Osteoblast (primary cell): ENCODE data around the gene LRRC52. TPM values are rescaled to one million over a fixed set of nuclear protein-coding genes. Genes with fewer than 3 reads are reported as not detected.

Source experiments
- DNase-seq: peaks from one replicate; pipeline ENCODE4 v3.0.0; 2011; ENCODE audit warnings: low spot score, mixed read lengths; ENCODE audit not compliant: insufficient read length; ENCODE audit errors: missing footprints
- H2AFZ ChIP-seq: 2 replicates; pipeline ENCODE4 v1.6.0; 2011; ENCODE audit warnings: mild to moderate bottlenecking, low read length
- H3K27ac ChIP-seq: 2 replicates; pipeline ENCODE4 v1.5.1; 2011; ENCODE audit warnings: mild to moderate bottlenecking, low read depth, low read length, moderate library complexity
- H3K27me3 ChIP-seq: 2 replicates; pipeline ENCODE4 v1.6.0; 2012; ENCODE audit warnings: mild to moderate bottlenecking, control low read depth, inconsistent platforms, low read length, moderate library complexity; ENCODE audit not compliant: insufficient read depth
- H3K36me3 ChIP-seq: 2 replicates; pipeline ENCODE4 v1.5.1; 2011; ENCODE audit warnings: mild to moderate bottlenecking, low read length, control low read depth, moderate library complexity; ENCODE audit not compliant: insufficient read depth
- H3K4me1 ChIP-seq: 2 replicates; pipeline ENCODE4 v1.5.1; 2011; ENCODE audit warnings: mild to moderate bottlenecking, low read length, control low read depth, moderate library complexity; ENCODE audit not compliant: insufficient read depth
- H3K4me2 ChIP-seq: 2 replicates; pipeline ENCODE4 v1.6.0; 2011; ENCODE audit warnings: mild to moderate bottlenecking, low read length; ENCODE audit not compliant: insufficient read depth
- H3K4me3 ChIP-seq: fragments of 200-600 bp; sonication (generic); 3 replicates; pipeline ENCODE4 v1.5.1; 2012; ENCODE audit warnings: mild to moderate bottlenecking, low read length, inconsistent platforms; ENCODE audit not compliant: insufficient read depth
- H3K79me2 ChIP-seq: 2 replicates; pipeline ENCODE4 v1.6.0; 2012; ENCODE audit warnings: mild to moderate bottlenecking, low read length, control low read depth, inconsistent platforms; ENCODE audit not compliant: insufficient read depth
- H3K9me3 ChIP-seq: 2 replicates; pipeline ENCODE4 v1.5.1; 2011; ENCODE audit warnings: low read depth, low read length, control low read depth
- H4K20me1 ChIP-seq: 2 replicates; pipeline ENCODE4 v1.6.0; 2012; ENCODE audit warnings: mild to moderate bottlenecking, low read length, control low read depth; ENCODE audit not compliant: insufficient read depth
- CTCF ChIP-seq: IDR thresholded peaks from 2 replicates; pipeline ENCODE4 v1.5.1; 2011; ENCODE audit warnings: mild to moderate bottlenecking, low read depth, low read length, moderate library complexity; ENCODE audit errors: extremely low read depth
- total RNA-seq: library from RNA; depleted of rRNA; stranded (reverse); fragments of >200 nt; gene quantifications from 2 replicates; pipeline ENCODE4 v1.2.3, GENCODE V29; 2012

Gene LRRC52
- not detected in 2 replicates for total RNA-seq

GRCh38 chr1:165543532-165544438 lies at the start of gene LRRC52:
Gene LRRC52 (plus strand): TSS chr1:165544000. CDS start chr1:165544297, 297 bp downstream.
- Histone ChIP-seq H3K4me1 (no peaks in the 10 kb centered on the region), H3K9me3 (no peaks in the 10 kb centered on the region), H3K27ac (no peak within 1 kb of the TSS), H4K20me1 (no peaks in the 10 kb centered on the region), H3K27me3 (no peaks in the 10 kb centered on the region), H2AFZ (no peak within 1 kb of the TSS), H3K36me3 (no peaks in the 10 kb centered on the region), H3K4me3 (no peak within 1 kb of the TSS), H3K79me2 (no peaks in the 10 kb centered on the region), H3K4me2 (no peak within 1 kb of the TSS)
- no peak for DNase-seq
- TF ChIP-seq CTCF, result no peak

GRCh38 chr1:165494949-165495857 lies 48.6 kb upstream of the LRRC52 start:
- Histone ChIP-seq H3K4me1 (no peaks in the 10 kb centered on the region), H3K27me3 (no peaks in the 10 kb centered on the region), H3K4me3 (no peak overlapping the region), H4K20me1 (no peaks in the 10 kb centered on the region), H2AFZ (no peak overlapping the region), H3K4me2 (no peak overlapping the region), H3K27ac (no peak overlapping the region), H3K9me3 (no peaks in the 10 kb centered on the region), H3K79me2 (no peaks in the 10 kb centered on the region), H3K36me3 (no peaks in the 10 kb centered on the region)
- no peak for TF ChIP-seq CTCF
- DNase-seq, result no peak

- H2AFZ ChIP-seq, result no peak overlapping the region
- no peak for TF ChIP-seq CTCF
- H3K79me2 ChIP-seq, result no peaks in the 10 kb centered on the region
- H3K27ac ChIP-seq, result no peak overlapping the region
- H4K20me1 ChIP-seq, result no peaks in the 10 kb centered on the region
- H3K4me1 ChIP-seq, result no peaks in the 10 kb centered on the region
- no peaks in the 10 kb centered on the region for H3K9me3 ChIP-seq
- no peaks in the 10 kb centered on the region for H3K27me3 ChIP-seq
- no peak overlapping the region for H3K4me2 ChIP-seq
- H3K36me3 ChIP-seq, result no peaks in the 10 kb centered on the region
- H3K4me3 ChIP-seq, result no peak overlapping the region
- DNase-seq, result no peak
Observed at GRCh38 chr1:165495858-165496205, 48.0 kb upstream of the LRRC52 start.

- Histone ChIP-seq H3K4me1 (no peaks in the 10 kb centered on the region), H3K27ac (no peak overlapping the region), H3K9me3 (no peaks in the 10 kb centered on the region), H3K36me3 (no peaks in the 10 kb centered on the region), H3K27me3 (no peaks in the 10 kb centered on the region), H3K4me2 (no peak overlapping the region), H3K4me3 (no peak overlapping the region), H4K20me1 (no peaks in the 10 kb centered on the region), H3K79me2 (no peaks in the 10 kb centered on the region), H2AFZ (no peak overlapping the region)
- DNase-seq, result peak; percentile 27
- no peak for TF ChIP-seq CTCF
Observed at GRCh38 chr1:165496501-165496900, 47.3 kb upstream of the LRRC52 start.
